Stimulated activated naive CD4-positive, alpha-beta T cell treated with Interleukin-2 at 50 U/mL for 16 hours (primary cell): ENCODE data around the gene PRR27.
"Not testable (repeated sequence)": the region's sequence is repeated elsewhere in the genome, so short reads cannot be mapped to it uniquely, and the experiment has no call there.

Experiments
- DNase-seq: peaks from one replicate; lab custom pipeline; 2025; lab: John Stamatoyannopoulos, UW

The PRR27 gene

GRCh38 chr4:70203601-70204000 is 49.6 kb downstream of the PRR27 start:
- no peak for DNase-seq

DNA sequence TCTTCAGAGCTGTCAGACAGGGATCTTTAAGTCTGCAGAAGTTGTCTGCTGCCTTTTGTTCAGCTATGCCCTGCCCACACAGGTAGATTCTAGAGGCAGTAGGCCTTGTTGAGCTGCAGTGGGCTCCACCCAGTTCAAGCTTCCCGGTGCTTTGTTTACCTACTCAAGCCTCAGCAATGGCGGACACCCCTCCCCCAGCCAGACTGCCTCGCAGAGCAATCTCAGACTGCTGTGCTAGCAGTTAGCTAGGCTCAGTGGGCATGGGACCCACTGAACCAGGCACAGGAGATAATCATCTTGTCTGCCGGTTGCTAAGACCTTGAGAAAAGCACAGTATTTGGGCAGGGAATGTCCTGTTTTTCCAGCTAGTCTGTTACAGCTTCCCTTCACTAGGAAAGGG is 58.7 kb downstream of the PRR27 start:
- DNase-seq, result not testable (repeated sequence)
